ENCODE results near the gene ZFAND6.

GRCh38 chr15:80093854-80094418 lies 34.5 kb downstream of the ZFAND6 start:
- no peak for TF ChIP-seq REST (IDR thresholded peaks at IDR 0.05; ENCODE audit: borderline replicate concordance)
- no peak for TF ChIP-seq CTCF (IDR thresholded peaks at IDR 0.05; ENCODE audit: poor library complexity, severe bottlenecking)
- no peak for TF ChIP-seq POLR2AphosphoS5 (IDR thresholded peaks at IDR 0.05)
- TF ChIP-seq RAD21 (conservative IDR thresholded peaks at IDR 0.05), result no peak
- TF ChIP-seq EP300 (conservative IDR thresholded peaks at IDR 0.05; ENCODE audit: poor library complexity, severe bottlenecking), result no peak
- TF ChIP-seq EZH2 (IDR thresholded peaks at IDR 0.05; ENCODE audit: borderline replicate concordance, insufficient read depth, low read length, poor library complexity, severe bottlenecking), result no peak
- TF ChIP-seq MXI1 (conservative IDR thresholded peaks at IDR 0.05; ENCODE audit: poor library complexity, severe bottlenecking), result no peak
- no peak for TF ChIP-seq TAF1 (IDR thresholded peaks at IDR 0.05; ENCODE audit: low read depth)
